Suprapubic skin (tissue), 4 donors: ENCODE measurements around the gene GBGT1. TPM values are rescaled to one million over a fixed set of nuclear protein-coding genes. Genes with fewer than 3 reads are reported as not detected.

Experiments
- DNase-seq, 2 donors: peaks; one replicate each; pipeline ENCODE4 v3.0.0-alpha.2; 2019; ENCODE audit warnings: low spot score in 2 of 2
- H3K27ac ChIP-seq: fragments of 200-600 bp; sonication (generic); one replicate; pipeline ENCODE4 v1.5.1; 2019
- H3K27me3 ChIP-seq: fragments of 200-600 bp; sonication (generic); one replicate; pipeline ENCODE4 v1.5.1; 2019
- H3K36me3 ChIP-seq: fragments of 200-600 bp; sonication (generic); one replicate; pipeline ENCODE4 v1.5.1; 2019
- H3K4me1 ChIP-seq: fragments of 200-600 bp; sonication (generic); one replicate; pipeline ENCODE4 v1.5.1; 2019
- H3K4me3 ChIP-seq: fragments of 200-600 bp; sonication (generic); one replicate; pipeline ENCODE4 v1.5.1; 2019; ENCODE audit warnings: mild to moderate bottlenecking
- H3K9me3 ChIP-seq: fragments of 200-600 bp; sonication (generic); one replicate; pipeline ENCODE4 v1.5.1; 2019
- CTCF ChIP-seq, 2 donors: fragments of 200-600 bp in 1 of 2; fragments of 450-650 bp in 1 of 2; sonication (generic) in 1 of 2; IDR thresholded peaks; one replicate each; pipeline ENCODE4 v1.5.1; 2016 to 2019; ENCODE audit warnings: antibody characterized with exemption in 2 of 2, mild to moderate bottlenecking in 1 of 2, moderate library complexity in 1 of 2
- EP300 ChIP-seq: sonication (generic); formaldehyde crosslinking; IDR thresholded peaks from one replicate; pipeline ENCODE4 v1.6.1; 2017; ENCODE audit warnings: antibody characterized with exemption
- POLR2A ChIP-seq, 2 donors: fragments of 450-650 bp; IDR thresholded peaks; one replicate each; pipeline ENCODE4 v1.6.1; 2017; ENCODE audit warnings: antibody characterized with exemption in 2 of 2, mild to moderate bottlenecking in 2 of 2, moderate library complexity in 2 of 2
- POLR2AphosphoS5 ChIP-seq, 3 donors: sonication (generic); formaldehyde crosslinking; IDR thresholded peaks; one replicate each; pipeline ENCODE4 v1.6.1; 2017; ENCODE audit warnings: antibody characterized with exemption in 3 of 3
- WGBS: methylation state at CpG from one replicate; pipeline ENCODE4 v1.1.5; 2018; 5-methylcytosine and 5-hydroxymethylcytosine counted together
- total RNA-seq, 4 donors: library from RNA; depleted of rRNA; stranded (reverse); fragments of >200 nt; gene quantifications; one replicate each; pipeline ENCODE4 v1.1.0, GENCODE V29; 2016

GBGT1 gene
- total RNA-seq, 4 donors from 2014 or later: 2.6 to 14.6 (median 5.8) TPM

GRCh38 chr9:133151041-133151440, 12.7 kb downstream of the GBGT1 start:
- H3K27ac ChIP-seq: no peak overlapping the region
- peaks cover 23% of the 10 kb centered on the region for H3K4me1 ChIP-seq
- H3K4me3 ChIP-seq: no peak overlapping the region
- TF ChIP-seq CTCF (IDR thresholded peaks at IDR 0.05) (no peak), EP300 (no peak), POLR2A (IDR thresholded peaks at IDR 0.05) (no peak), POLR2AphosphoS5 (IDR thresholded peaks at IDR 0.05) (no peak)
- no peak for DNase-seq
- H3K9me3 ChIP-seq: no peaks in the 10 kb centered on the region
- H3K36me3 ChIP-seq: no peaks in the 10 kb centered on the region
- H3K27me3 ChIP-seq: no peaks in the 10 kb centered on the region
- WGBS: 97% methylated on average over 6 of the region's 6 CpGs

GRCh38 chr9:133149130-133150015, 14.3 kb downstream of the GBGT1 start:
- peak; percentile 93 to 95 for DNase-seq
- no peaks in the 10 kb centered on the region for H3K27me3 ChIP-seq

GRCh38 chr9:133148199-133149129, 15.2 kb downstream of the GBGT1 start:
- Histone ChIP-seq H3K9me3 (no peaks in the 10 kb centered on the region), H3K36me3 (no peaks in the 10 kb centered on the region), H3K27ac (peak overlapping the region; percentile 87), H3K4me1 (peaks cover 43% of the 10 kb centered on the region), H3K27me3 (no peaks in the 10 kb centered on the region), H3K4me3 (peak overlapping the region; percentile 59)
- WGBS: 10% methylated on average over 15 of the region's 65 CpGs
- peak in 1 of 2 donors; percentile 87 for DNase-seq
- TF ChIP-seq POLR2A (IDR thresholded peaks at IDR 0.05) (peak in 1 of 2 donors; percentile 43), CTCF (IDR thresholded peaks at IDR 0.05) (no peak), POLR2AphosphoS5 (IDR thresholded peaks at IDR 0.05) (peak in 1 of 3 donors; percentile 50)

More at GRCh38 chr9:133149130-133150015, 14.3 kb downstream of the GBGT1 start:
- peak overlapping the region; percentile 87 for H3K27ac ChIP-seq
- TF ChIP-seq POLR2A (IDR thresholded peaks at IDR 0.05): no peak
- TF ChIP-seq CTCF (IDR thresholded peaks at IDR 0.05): peak in 1 of 2 donors; percentile 27
- peak in 2 of 3 donors; percentile 73 to 88 for TF ChIP-seq POLR2AphosphoS5 (IDR thresholded peaks at IDR 0.05)
- TF ChIP-seq EP300: no peak
- H3K36me3 ChIP-seq: no peaks in the 10 kb centered on the region
- 22% methylated on average over 8 of the region's 95 CpGs for WGBS
- no peaks in the 10 kb centered on the region for H3K9me3 ChIP-seq
- peaks cover 35% of the 10 kb centered on the region for H3K4me1 ChIP-seq
- H3K4me3 ChIP-seq: peak overlapping the region; percentile 59

DNA sequence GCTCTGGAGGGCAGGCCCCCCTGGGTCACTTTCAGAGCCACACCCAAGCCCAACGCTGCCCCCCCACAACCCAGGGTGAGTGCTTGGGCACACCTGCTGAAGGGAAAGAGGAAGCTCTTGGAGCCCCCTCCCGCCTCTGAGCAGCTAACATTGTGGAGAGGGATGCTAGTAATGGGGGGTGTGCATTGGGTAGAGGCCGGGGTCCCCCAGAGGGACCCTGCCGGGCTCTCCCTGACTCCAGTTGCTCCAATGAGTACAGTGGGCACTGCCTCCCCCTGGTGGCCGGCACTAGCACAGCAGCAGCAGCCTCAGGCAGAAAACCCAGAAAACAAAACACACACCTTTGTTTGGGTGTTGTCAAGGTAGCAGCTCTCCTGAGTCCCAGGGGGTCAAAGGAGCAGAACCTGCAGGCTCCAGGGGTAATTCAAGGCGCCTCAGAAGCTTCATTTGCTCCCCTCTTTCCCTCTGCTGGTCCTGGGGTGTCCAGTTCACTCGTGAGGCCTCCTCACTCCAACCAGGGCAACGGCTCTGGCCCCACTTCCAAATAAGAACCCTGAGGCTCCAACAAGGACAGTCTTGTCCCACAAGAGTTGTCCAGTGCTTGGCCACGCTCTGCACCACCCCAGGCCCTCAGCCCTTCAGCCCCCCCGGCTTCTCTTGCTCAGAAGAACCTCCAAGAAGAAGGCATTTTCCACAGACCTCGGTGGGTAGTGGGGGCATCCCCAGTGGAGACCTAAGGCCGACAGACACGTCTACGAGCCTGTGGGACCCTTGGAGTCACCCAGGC, 16.1 kb downstream of the GBGT1 start:
- 12% methylated on average over 10 of the region's 14 CpGs for WGBS
- peak overlapping the region; percentile 87 for H3K27ac ChIP-seq

More for the DNA sequence above, 16.1 kb downstream of the GBGT1 start:
- H3K4me3 ChIP-seq: peak overlapping the region; percentile 59
- H3K36me3 ChIP-seq: no peaks in the 10 kb centered on the region
- peak in 1 of 2 donors; percentile 91 for DNase-seq
- H3K27me3 ChIP-seq: no peaks in the 10 kb centered on the region
- H3K9me3 ChIP-seq: no peaks in the 10 kb centered on the region
- TF ChIP-seq EP300: no peak
- peak in 1 of 3 donors; percentile 27 for TF ChIP-seq POLR2AphosphoS5 (IDR thresholded peaks at IDR 0.05)
- peak; percentile 96 to 98 for TF ChIP-seq CTCF (IDR thresholded peaks at IDR 0.05)
- peaks cover 52% of the 10 kb centered on the region for H3K4me1 ChIP-seq
